NT2/D1 (cell line): Measurements from ENCODE around the gene RPH3AL.

Source experiments
- SUZ12 ChIP-seq: IDR thresholded peaks from 2 replicates; pipeline ENCODE4 v1.6.1; 2011; ENCODE audit not compliant: insufficient read length, insufficient read depth; ENCODE audit errors: extremely low read depth
- YY1 ChIP-seq: IDR thresholded peaks from 2 replicates; pipeline ENCODE4 v1.6.1; 2011; ENCODE audit not compliant: insufficient read length, insufficient read depth
- ZNF274 ChIP-seq: IDR thresholded peaks from 2 replicates; pipeline ENCODE4 v1.6.1; 2011; ENCODE audit warnings: mild to moderate bottlenecking, low read depth, low read length

DNA sequence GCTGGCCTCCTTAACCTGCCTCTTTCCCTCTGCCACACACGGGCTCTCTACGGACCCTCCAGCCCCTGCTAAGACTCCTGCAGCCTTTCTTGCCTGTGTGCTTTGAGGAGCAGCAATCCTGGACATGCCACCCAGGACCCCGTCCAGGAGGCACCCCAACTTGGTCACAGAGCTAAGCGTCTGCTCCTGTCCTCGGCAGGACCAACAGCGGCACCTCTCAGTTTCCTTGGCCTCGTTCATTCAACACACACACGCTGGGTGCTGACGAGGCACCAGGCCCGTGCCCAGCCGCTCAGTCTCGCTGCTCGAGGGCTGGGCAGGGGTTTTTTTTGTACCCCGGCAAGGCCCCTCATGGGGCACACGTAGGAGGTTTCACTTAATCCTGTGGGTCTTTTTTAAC lies 15.2 kb downstream of the RPH3AL start:
- TF ChIP-seq ZNF274: no peak
- TF ChIP-seq YY1: no peak
- TF ChIP-seq SUZ12: no peak
